NCI-H187 treated with DMSO at 0.1 percent for 48 hours (cell line): Measurements from ENCODE around the gene GET3.

Experiments
- DNase-seq: peaks from one replicate; lab custom pipeline; 2025; lab: John Stamatoyannopoulos, UW

GET3 gene

DNA sequence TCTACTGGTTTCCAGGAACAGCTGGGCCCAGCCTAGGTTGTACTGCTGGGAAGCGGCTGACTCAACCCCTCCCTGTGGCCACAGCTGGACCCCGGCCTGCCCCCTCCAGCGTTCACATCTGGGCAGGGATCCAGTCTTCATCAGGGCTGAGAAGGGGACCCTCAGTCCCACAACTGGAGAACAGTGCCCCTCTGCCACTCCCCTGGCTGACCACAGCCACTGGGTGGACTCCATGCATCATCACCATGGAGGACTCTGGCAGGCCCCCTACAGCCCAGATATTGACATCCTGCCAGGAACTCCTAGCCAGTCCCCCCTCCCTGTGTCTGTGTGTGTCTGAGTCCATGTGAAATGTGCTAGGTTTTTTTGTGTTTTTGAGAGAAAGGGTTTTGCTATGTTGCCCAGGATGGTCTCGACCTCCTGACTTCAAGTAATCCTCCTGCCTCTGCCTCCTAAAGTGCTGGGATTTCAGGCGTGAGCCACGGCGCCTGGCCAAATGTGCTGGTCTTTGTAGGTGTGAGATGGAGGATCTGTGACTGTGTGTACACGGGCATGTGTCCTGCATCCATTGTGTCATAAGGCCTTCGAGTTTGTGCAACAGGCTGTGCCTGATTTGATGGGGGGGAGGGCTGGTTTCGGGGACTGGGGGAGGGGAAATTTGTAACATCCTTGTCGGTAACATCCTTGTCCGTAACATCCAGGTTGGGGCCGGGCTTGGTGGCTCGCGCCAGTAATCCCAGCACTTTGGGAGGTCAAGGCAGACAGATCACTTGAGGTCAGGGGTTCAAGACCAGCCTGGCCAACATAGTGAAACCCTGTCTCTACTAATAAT, 42.1 kb downstream of the GET3 start:
- DNase-seq, result no peak

DNA sequence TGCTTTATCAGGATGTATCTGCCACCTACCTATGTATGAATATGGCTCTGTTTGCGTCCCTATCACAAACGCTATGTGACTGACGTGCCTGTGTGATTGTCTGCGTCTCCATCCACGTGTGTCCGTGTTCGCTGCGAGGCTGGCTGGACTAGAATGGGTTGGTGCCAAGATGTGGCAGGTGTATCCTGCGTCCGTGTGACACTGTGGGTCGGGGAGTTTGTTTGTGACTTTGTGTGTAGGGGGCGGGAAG, 44.8 kb downstream of the GET3 start:
- DNase-seq, result no peak

DNA sequence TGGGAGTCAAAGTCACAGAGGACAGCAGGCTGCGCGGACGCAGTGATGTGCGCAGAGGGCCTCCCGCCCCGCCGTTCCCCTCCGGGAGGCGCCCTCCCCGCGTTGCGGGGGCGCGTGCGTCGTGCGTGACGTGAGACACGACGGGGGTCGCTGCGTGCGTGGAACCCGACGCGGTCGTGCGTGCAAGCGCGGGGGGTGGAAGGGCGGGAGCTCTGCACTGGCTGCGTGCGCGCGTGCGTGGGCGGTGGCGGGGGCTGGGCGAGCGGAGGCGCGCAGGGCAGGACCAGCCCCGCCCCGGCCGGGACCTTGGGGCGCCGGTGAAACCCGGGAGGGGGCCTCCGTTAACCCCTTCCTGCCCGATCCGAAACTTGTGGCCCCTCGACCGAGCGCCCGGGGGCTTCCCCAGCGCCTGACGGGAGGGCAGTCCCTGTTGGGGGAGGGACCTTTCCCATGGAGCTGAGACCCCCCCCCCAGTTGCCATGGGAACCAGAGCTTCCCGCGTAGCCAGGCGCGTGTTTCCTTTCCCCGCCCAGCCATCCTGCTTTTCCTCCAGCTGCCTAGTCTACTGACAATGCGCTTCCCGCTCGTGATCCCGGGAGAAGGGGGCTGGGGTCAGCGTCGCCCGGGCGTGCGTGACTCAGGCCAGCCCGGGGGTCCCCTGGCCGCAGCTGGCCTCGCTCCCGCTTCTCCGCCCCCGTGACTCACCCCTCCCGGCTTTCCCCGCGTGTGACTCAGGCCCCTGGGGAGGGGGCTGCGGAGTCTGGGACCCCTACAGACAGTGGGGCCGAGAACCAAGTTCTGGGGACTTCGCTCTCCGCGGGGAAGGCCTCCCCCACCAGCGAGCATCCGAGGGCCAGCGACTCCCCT, 45.4 kb downstream of the GET3 start:
- no peak for DNase-seq

DNA sequence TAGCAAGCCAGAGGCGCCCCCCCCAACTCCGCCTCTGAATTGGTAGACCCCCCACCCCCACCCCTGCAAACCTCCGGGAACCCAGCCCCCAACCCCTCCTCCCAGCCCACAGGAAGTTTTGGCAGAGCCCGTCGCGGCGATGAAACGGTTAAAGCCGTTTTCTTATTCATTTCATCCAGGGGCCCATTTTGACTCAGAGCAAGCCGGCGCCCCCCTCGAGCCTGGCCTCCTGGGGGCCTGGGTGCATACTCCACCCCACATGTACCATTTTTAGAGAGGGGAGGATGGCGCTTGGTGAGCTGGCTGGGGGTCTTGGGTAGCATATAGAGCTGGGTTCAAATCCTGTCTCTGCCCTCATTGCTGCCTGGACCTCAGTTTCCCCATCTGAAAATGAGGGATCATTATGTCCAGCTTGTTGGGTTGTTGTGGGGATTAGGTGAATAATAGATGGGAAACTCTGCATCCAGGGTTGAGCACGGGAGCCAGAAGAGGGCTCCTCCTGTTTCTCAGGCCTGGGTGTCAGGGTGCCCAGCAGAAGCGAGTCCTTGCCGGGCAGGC, 46.1 kb downstream of the GET3 start:
- no peak for DNase-seq

DNA sequence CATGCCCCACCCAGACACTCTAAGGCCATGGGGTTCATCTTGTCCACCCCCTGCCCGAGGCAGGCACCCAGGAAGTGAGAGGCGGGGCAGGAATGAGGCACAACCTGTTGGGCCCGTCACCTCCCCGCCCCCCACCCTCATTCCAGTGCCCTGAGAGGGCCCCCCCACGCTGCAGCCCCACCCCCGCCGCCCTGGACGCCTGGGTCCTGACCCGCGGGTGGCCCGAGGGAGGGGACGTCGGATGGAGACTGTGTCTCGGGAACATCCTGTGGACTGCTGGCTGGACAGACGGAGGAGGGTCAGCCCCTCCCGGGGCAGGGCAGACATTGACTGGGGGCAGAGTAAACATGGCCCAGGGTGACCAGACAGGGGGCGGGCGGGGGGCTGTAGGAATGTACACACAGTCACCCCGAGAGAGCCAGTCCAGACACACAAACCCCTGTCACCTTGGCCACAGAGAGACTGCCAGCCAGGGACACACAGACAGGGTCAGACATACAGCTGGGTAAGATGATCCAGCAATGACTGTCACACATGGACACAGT, 46.6 kb downstream of the GET3 start:
- no peak for DNase-seq

DNA sequence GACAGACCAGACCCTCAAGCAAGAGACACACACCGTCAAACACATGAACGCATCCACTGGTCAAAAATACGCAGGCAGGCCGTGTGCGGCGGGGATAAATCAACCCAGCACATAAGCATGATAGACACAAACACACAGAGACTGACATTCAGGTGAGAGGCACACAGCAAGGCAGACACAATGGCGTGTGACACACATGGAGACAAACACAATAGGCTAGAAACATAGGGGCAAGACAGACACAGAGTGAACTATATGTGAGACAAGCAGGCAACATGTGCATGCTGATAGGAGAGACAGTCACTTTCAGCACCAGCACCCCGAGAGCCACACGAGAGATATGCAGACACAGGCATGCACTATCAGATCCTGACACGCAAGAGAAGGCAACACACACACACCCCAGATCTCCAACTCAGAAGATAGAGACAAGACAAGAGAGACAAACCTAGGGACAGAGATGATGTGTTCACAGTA, 47.1 kb downstream of the GET3 start:
- no peak for DNase-seq

DNA sequence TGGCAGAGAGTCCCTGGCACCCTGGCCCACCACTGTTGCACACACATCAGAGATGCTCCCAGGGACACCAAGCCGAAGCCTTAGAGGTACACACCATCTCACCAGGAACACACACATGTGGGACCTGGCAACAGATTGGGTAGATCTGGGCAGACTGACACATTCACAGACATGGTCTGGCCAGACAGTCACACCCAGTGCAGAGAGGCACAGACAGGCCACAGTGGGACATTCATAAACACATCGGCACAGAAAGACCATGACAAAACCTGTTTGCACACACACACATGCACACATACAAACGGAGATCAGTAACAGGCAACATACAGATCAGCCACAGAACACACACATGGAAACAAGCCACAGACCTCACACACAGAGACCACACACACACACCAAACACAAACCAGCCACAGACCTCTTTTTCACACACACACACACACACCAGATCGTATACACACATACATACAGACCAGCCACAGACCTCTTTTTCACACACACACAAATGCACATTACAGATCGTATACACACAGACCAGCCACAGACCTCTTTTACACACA, 47.7 kb downstream of the GET3 start:
- no peak for DNase-seq

DNA sequence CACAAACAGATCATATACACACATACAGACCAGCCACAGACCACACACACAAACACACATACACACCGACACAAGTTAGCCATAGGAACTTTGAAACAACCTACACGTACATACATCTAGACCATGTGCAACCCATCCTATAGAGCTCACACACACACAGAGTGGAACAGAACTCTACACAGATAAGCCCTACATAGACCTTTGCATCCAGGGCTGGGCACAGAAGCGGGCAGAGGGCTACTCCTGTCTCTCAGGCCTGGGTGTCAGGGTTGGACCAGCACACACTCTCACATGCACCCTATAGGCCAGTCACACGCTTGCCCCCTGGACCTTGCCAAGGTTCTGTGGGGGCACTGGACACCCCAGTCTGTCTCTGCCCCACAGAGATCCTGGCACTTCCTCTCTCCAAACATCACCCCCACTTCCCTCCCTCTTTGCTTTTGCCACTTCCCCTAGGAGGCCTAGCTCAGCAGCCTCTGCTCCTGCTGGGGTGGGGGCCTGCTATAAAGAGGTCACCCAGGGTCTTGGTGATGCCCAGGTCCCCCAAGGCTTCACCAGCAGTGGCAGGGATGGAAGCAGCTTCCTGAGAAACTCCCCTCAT, 48.2 kb downstream of the GET3 start:
- no peak for DNase-seq

DNA sequence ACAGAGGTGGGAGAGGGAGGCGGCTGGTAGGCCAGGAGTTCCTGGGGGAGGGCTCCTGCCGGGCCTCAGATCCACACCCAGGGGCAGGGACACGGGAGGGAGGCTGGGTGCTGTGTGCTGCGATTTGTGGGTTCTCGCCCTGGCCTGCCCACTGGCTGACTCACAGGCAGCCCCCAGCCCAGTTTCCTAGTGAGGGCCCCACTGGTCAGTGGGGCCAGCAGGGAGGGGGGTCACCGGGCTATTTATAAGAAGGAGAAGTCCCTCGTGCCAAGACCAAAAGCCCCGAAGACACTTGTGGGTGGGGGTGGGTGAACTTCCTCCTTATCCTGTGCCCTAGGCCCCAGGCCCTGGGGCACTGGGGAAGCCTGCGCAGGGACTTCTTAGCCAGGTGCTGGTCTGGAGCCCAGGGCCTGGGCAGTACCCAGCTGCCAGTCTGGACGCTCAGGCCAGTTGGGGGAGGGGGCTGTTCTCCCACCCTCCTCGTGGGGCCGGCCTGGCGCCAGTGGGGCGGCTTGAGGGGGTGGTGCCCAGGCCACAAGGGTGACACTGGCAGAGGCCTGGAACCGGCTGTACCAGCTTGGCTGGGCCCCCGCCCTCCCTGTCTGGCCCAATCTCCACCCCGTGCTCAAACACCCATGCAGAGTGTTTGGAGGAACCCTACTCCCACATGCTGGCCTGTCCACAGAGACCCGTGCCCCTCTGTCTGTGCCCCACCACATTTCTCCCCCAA, 49.0 kb downstream of the GET3 start:
- DNase-seq, result no peak

DNA sequence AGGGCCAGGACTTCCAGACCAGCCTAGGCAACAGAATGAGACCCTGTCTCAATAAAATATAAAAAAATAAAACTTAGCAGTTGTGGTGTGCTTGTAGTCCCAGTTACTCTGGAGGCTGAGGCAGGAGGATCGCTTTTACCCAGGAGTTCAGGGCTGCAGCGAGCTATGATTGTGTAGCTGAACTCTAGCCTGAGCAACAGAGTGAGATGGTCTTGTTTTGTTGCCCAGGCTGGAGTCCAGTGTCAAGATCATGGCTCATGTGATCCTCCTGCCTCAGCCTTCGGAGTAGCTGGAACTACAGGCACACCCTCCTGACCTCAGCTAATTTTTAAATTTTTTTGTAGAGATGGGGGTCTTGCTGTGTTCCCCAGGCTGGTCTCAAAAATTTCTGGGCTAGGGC, 49.7 kb downstream of the GET3 start:
- DNase-seq, result no peak

DNA sequence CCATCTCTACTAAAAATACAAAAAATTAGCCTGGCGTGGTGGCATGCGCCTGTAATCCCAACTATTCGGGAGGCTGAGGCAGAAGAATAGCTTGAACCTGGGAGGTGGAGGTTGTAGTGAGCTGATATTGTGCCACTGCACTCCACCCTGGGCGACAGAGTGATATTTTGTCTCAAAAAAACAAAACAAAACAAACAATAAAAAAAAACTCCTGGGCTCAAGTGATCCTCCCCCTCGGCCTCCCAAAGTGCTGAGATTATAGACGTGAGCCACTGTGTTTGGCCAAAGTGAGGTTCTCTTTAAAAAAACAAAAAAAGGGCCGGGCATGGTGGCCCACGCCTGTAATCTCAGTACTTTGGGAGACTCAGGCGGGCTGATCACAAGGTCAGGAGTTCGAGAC, 50.2 kb downstream of the GET3 start:
- DNase-seq, result no peak

DNA sequence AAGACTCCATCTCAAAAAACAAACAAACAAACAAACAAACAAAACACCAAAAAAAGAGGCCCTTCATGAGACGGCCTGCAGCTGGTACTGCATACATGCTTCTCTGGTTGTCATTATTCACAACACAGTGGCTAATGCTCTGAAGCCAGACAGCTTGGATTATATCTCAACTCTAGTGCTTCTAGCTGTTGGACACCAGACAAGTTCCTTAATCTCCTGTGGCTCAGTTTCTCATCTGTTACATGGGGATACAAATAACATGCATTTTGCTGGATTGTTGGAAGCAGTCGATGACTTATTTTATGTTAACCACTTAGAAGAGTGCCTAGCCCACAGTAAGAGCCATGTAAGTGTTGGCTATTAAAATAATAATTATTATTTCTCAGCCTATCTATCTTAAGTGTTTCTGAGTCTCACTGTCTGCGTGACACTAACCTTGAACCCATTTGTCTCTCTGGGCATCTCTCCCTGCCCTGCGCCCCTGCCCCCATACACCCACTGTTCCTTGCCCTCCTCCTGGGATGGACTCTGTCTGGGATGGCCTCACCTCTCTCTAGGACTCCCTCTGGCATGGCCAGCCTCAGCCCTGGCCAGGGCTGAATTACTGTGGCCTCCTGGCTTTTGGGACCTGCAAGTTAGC, 50.9 kb downstream of the GET3 start:
- no peak for DNase-seq

DNA sequence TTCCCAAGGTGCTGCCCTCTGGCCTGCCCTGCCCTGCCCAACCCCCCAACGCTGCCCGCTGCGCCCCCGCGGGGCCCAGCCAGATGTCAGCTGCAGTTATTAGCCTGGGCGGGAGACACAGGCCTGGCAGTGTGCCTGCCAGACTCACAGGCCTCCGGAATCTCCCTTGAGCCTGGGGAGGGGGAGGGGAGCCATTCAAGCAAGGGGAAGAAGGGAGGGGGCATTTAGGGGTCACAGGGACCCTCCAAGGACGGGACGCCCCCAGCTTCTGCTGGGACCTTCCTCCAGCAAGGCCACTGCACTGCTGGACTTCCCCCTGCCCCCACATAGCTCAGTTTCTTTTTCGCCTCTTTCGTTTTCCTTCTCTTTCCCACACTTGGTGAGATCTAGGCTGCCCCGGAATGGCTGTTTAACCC, 51.4 kb downstream of the GET3 start:
- no peak for DNase-seq

DNA sequence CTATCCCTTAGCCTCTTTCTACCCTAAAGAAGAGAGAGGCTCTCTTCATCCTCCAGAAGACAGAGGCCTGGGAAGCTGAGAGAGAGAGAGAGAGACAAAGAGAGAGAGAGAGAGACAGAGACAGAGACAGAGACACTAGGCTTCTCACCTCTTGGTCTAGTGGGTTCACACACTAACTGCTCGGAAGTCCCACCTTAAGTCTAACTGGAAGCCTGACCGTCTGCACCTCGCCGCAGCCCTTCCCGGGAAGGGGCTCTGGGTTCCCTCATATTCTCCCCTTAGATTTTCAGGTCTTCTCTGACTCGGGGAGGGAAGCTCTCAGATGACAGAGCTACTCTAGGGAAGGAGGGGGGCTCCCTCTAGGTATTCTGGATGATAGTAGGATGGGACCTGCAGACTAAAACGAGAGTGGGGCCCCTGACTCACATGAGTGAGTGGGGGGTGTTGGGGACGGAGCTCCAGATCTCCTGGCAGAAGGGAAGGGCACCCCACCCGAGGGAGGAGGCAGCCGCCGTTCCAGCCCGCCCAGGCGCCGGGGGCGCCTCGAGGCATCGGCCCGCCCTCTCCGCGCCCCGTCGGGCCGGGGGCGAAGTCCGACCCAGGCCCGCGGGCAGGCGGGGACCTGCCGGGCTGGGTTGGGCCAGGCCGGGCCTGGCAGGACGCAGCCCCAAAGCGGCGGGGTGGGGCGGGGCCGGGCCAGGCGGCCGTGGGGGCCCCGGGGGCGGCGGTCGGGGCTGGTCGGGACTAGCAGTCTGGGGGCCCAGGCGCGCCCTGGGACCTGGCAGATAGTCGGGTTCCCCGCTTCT, 52.0 kb downstream of the GET3 start:
- DNase-seq, result no peak

DNA sequence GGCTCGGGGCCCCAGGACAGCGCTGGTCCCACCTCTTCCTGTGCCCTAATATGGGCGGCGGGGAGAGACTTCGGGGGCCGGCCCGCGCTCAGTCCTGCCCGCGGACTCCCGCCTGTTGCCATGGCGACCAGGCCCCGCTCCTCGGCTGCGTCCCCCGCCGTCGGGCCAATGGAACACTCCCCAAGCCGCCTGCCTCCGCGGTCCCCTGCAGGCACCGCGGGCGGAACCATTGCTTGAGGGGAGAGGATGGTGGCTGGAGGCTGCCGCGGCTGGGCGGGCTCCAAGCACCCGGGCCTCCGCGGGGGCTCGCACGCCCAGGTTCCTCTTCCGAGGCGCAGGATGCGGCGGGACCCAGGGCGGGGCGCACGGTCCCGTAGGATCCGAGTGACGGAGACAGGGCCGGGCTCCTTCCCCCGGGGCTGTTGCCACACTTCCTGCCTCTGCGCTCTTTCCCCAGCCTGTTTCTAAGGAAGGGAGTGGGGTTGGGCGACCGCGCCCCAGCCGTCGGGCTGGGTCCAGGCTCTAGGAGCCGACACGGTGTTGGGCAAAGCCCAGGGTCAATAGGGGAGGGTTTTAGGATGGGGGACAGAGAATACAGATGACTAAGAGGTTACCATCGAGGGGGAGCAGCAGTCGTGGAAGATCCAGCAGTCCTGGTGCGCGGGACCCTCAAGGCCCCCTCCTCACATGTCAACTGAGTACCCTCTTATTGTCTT, 52.8 kb downstream of the GET3 start:
- DNase-seq, result no peak

DNA sequence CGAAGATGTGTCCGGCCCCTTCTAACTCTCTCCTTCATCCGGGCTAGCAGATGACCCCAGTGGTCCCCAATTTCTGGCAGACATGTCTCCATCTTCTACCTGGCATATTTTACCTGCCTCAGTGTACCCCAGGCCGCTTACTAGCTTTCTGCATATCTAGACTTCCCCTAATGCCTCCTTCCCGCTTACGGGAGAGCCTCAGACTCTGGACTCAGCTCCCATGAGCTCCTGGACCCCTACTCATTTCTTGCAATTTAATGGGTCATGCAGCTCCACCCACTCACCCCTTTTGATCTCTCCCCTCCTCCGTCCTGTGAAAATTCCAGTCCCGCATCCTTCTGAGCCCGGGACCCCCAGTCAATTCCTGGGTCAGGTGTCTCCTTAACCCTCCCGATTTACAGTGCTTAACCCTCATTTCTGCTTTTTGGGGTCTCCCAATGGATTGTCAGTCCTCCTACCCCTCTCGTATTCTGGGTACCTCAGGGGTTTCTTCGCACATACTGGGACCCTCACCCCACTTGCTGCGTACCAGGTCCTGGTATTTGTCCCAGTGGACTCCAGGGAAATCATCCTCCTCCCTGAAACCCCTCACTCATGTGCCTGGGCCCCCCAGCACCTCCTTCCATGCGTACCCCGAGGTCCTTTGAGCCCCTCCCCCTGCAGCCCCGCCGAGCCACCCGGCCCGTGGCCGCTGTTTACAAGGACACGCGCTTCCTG, 53.5 kb downstream of the GET3 start:
- DNase-seq, result no peak

DNA sequence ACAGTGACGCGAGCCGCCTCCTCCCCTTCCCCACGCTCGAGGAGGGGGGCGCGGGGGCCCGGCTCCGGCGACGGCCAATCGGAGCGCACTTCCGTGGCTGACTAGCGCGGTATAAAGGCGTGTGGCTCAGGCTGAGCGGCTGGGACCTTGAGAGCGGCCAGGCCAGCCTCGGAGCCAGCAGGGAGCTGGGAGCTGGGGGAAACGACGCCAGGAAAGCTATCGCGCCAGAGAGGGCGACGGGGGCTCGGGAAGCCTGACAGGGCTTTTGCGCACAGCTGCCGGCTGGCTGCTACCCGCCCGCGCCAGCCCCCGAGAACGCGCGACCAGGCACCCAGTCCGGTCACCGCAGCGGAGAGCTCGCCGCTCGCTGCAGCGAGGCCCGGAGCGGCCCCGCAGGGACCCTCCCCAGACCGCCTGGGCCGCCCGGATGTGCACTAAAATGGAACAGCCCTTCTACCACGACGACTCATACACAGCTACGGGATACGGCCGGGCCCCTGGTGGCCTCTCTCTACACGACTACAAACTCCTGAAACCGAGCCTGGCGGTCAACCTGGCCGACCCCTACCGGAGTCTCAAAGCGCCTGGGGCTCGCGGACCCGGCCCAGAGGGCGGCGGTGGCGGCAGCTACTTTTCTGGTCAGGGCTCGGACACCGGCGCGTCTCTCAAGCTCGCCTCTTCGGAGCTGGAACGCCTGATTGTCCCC, 54.2 kb downstream of the GET3 start, which contains the start of gene JUNB:
JUNB (plus strand) TSS at position 142 of the 706 bp plus-strand sequence; CDS start at position 428, 286 bp downstream.
- no peak for DNase-seq
